ENCODE measurements around the gene OAS3.

GRCh38 chr12:112930350-112930749 lies 7.9 kb upstream of the OAS3 start:
- TF ChIP-seq CTCF (IDR thresholded peaks at IDR 0.05; ENCODE audit: low read depth, low read length, poor library complexity, severe bottlenecking), result no peak
- no peak for TF ChIP-seq EZH2phosphoT487 (IDR thresholded peaks at IDR 0.05; ENCODE audit: borderline replicate concordance, low read length)

Data from DOHH2 (cell line).